Neural cell (in vitro differentiated cells): Measurements from ENCODE around the gene SOX5. TPM values are rescaled to one million over a fixed set of nuclear protein-coding genes. Genes with fewer than 3 reads are reported as not detected.

Experiments used
- H2AFZ ChIP-seq: fragments of 200-600, 300-800 bp; sonication (generic), shearing (Covaris generic); 2 replicates; pipeline ENCODE4 v1.6.0; 2014; ENCODE audit warnings: low read depth, mild to moderate bottlenecking, antibody characterized with exemption, low read length, moderate library complexity
- H3F3A ChIP-seq: fragments of 200-600 bp; shearing (Covaris generic); 2 replicates; pipeline ENCODE4 v1.6.1; 2016; ENCODE audit warnings: mild to moderate bottlenecking, moderate library complexity, mixed read lengths, antibody characterized with exemption, low read length; ENCODE audit not compliant: insufficient read depth, poor library complexity, severe bottlenecking
- H3K27ac ChIP-seq: fragments of 200-600, 300-800 bp; sonication (generic), shearing (Covaris generic); 2 replicates; pipeline ENCODE4 v1.5.1; 2014; ENCODE audit warnings: mild to moderate bottlenecking, low read length, moderate library complexity
- H3K27me3 ChIP-seq: fragments of 300-800, 200-600 bp; sonication (generic), shearing (Covaris generic); 2 replicates; pipeline ENCODE4 v1.6.0; 2014; ENCODE audit warnings: mild to moderate bottlenecking, low read depth, low read length, moderate library complexity; ENCODE audit not compliant: insufficient read depth
- H3K36me3 ChIP-seq: fragments of 300-800, 200-600 bp; sonication (generic), shearing (Covaris generic); 2 replicates; pipeline ENCODE4 v1.5.1; 2014; ENCODE audit warnings: mild to moderate bottlenecking, antibody characterized with exemption, low read length, moderate library complexity; ENCODE audit not compliant: insufficient read depth
- H3K4me2 ChIP-seq: fragments of 300-800, 200-600 bp; sonication (generic), shearing (Covaris generic); 2 replicates; pipeline ENCODE4 v1.6.0; 2014; ENCODE audit warnings: mild to moderate bottlenecking, low read length
- H3K4me3 ChIP-seq: fragments of 300-800, 200-600 bp; sonication (generic), shearing (Covaris generic); 2 replicates; pipeline ENCODE4 v1.5.1; 2014; ENCODE audit warnings: mild to moderate bottlenecking, low read length, moderate library complexity
- H3K79me2 ChIP-seq: fragments of 200-600 bp; shearing (Covaris generic); replicated peaks from 2 replicates; pipeline ENCODE4 v1.6.0; 2014; ENCODE audit warnings: mild to moderate bottlenecking, low read length, moderate library complexity; ENCODE audit not compliant: insufficient read depth
- H3K9ac ChIP-seq: fragments of 300-800, 200-600 bp; sonication (generic), shearing (Covaris generic); 2 replicates; pipeline ENCODE4 v1.6.1; 2016; ENCODE audit warnings: mild to moderate bottlenecking, low read length, mixed read lengths
- H3K9me2 ChIP-seq: fragments of 200-600 bp; shearing (Covaris generic); 2 replicates; pipeline ENCODE4 v1.6.1; 2016; ENCODE audit warnings: mild to moderate bottlenecking, low read length, mixed read lengths; ENCODE audit not compliant: insufficient read depth
- H3K9me3 ChIP-seq: fragments of 200-600, 300-800 bp; sonication (generic), shearing (Covaris generic); 2 replicates; pipeline ENCODE4 v1.6.1; 2016; ENCODE audit warnings: mild to moderate bottlenecking, mixed run types, low read length, moderate library complexity, mixed read lengths
- H4K20me1 ChIP-seq: fragments of 200-600 bp; shearing (Covaris generic); 2 replicates; pipeline ENCODE4 v1.6.1; 2016; ENCODE audit warnings: mild to moderate bottlenecking, mixed run types; ENCODE audit not compliant: insufficient read depth
- CTCF ChIP-seq: fragments of 450-650 bp; IDR thresholded peaks from 2 replicates; pipeline ENCODE4 v1.5.1; 2014; ENCODE audit warnings: antibody characterized with exemption, mild to moderate bottlenecking, moderate library complexity; ENCODE audit not compliant: poor library complexity, severe bottlenecking
- EP300 ChIP-seq: fragments of 450-650 bp; conservative IDR thresholded peaks from 2 replicates; pipeline ENCODE4 v1.6.1; 2014; ENCODE audit warnings: antibody characterized with exemption, mild to moderate bottlenecking, moderate library complexity; ENCODE audit not compliant: poor library complexity, severe bottlenecking
- EZH2 ChIP-seq: fragments of 200-600, 300-800 bp; shearing (Covaris generic), sonication (generic); IDR thresholded peaks from 2 replicates; pipeline ENCODE4 v1.6.1; 2014; ENCODE audit warnings: antibody characterized with exemption, low read length, borderline replicate concordance, mild to moderate bottlenecking; ENCODE audit not compliant: insufficient read depth, poor library complexity, severe bottlenecking
- MXI1 ChIP-seq: fragments of 450-650 bp; conservative IDR thresholded peaks from 2 replicates; pipeline ENCODE4 v1.6.1; 2014; ENCODE audit warnings: antibody characterized with exemption, mild to moderate bottlenecking; ENCODE audit not compliant: poor library complexity, severe bottlenecking
- POLR2AphosphoS5 ChIP-seq: IDR thresholded peaks from 2 replicates; pipeline ENCODE4 v1.6.1; 2012
- RAD21 ChIP-seq: fragments of 450-650 bp; conservative IDR thresholded peaks from 2 replicates; pipeline ENCODE4 v1.6.1; 2014; ENCODE audit warnings: antibody characterized with exemption, mild to moderate bottlenecking, moderate library complexity
- REST ChIP-seq: IDR thresholded peaks from 2 replicates; pipeline ENCODE4 v1.6.1; 2012; ENCODE audit warnings: borderline replicate concordance
- SMC3 ChIP-seq: fragments of 450-650 bp; conservative IDR thresholded peaks from 2 replicates; pipeline ENCODE4 v1.6.1; 2014; ENCODE audit warnings: antibody characterized with exemption, mild to moderate bottlenecking, moderate library complexity; ENCODE audit not compliant: poor library complexity
- TAF1 ChIP-seq: IDR thresholded peaks from 2 replicates; pipeline ENCODE4 v1.6.1; 2012; ENCODE audit warnings: low read depth
- polyA plus RNA-seq: library from polyadenylated mRNA; depleted of rRNA; stranded (reverse); fragments of >200 nt; gene quantifications from 2 replicates; pipeline ENCODE4 v1.2.3, GENCODE V29; 2014

SOX5 gene
- polyA plus RNA-seq, 1 donor from 2014 or later: 1.8 TPM

GRCh38 chr12:23895792-23896218, 53.7 kb downstream of the SOX5 start:
- peaks cover 32% of the 10 kb centered on the region for H3K79me2 ChIP-seq
- TF ChIP-seq RAD21 (peak; percentile 49), REST (peak; percentile 98), EP300 (peak; percentile 55), MXI1 (no peak), TAF1 (peak; percentile 67), SMC3 (peak; percentile 33), POLR2AphosphoS5 (peak; percentile 69), EZH2 (no peak), CTCF (no peak)
- H2AFZ ChIP-seq: peak overlapping the region; percentile 61
- peak overlapping the region; percentile 83 for H3K27ac ChIP-seq
- no peaks in the 10 kb centered on the region for H3K9me2 ChIP-seq
- peak overlapping the region; percentile 65 for H3K9ac ChIP-seq
- no peaks in the 10 kb centered on the region for H3K27me3 ChIP-seq
- H3K36me3 ChIP-seq: no peaks in the 10 kb centered on the region
- no peaks in the 10 kb centered on the region for H4K20me1 ChIP-seq
- H3K4me2 ChIP-seq: peak overlapping the region; percentile 47
- H3K9me3 ChIP-seq: no peaks in the 10 kb centered on the region
- peak overlapping the region; percentile 58 for H3K4me3 ChIP-seq
- no peaks in the 10 kb centered on the region for H3F3A ChIP-seq

GRCh38 chr12:23893611-23894010, 55.9 kb downstream of the SOX5 start:
- no peaks in the 10 kb centered on the region for H3K9me2 ChIP-seq
- no peak overlapping the region for H3K9ac ChIP-seq
- no peaks in the 10 kb centered on the region for H3K9me3 ChIP-seq
- H3K27ac ChIP-seq: no peak overlapping the region
- no peak overlapping the region for H2AFZ ChIP-seq
- H4K20me1 ChIP-seq: no peaks in the 10 kb centered on the region
- no peaks in the 10 kb centered on the region for H3F3A ChIP-seq
- no peak overlapping the region for H3K4me2 ChIP-seq
- no peak overlapping the region for H3K4me3 ChIP-seq
- H3K79me2 ChIP-seq: peaks cover 44% of the 10 kb centered on the region
- no peaks in the 10 kb centered on the region for H3K36me3 ChIP-seq
- H3K27me3 ChIP-seq: no peaks in the 10 kb centered on the region
- TF ChIP-seq REST (no peak), EP300 (no peak), MXI1 (no peak), EZH2 (no peak), TAF1 (no peak), RAD21 (no peak)
